NCI-H1694 (cell line): Measurements from ENCODE around the gene RNF26.
"Not testable (repeated sequence)": the region's sequence is repeated elsewhere in the genome, so short reads cannot be mapped to it uniquely, and the experiment has no call there.

Source experiments
- DNase-seq: peaks from one replicate; lab custom pipeline; 2025; lab: John Stamatoyannopoulos, UW

The RNF26 gene

DNA sequence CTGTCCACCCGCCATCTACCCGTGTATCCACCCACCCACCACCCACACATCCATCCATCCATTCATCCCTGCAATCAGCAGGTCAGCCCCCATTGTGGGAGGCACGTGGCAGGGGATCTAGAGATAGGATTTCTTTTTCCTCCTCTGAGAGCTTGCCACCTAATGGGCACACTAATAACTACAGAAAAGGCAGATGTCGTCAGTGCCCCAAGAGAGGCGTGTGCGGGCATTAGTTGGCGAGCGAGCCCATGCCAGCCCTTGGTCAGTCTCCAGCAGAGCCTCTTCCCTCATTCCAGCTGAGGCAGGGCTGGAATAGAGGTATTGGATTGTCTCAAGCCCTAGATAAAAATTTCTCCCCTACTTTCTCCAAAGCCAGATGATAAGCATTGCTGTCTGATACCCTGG, 37.5 kb downstream of the RNF26 start:
- DNase-seq: peak; percentile 36

DNA sequence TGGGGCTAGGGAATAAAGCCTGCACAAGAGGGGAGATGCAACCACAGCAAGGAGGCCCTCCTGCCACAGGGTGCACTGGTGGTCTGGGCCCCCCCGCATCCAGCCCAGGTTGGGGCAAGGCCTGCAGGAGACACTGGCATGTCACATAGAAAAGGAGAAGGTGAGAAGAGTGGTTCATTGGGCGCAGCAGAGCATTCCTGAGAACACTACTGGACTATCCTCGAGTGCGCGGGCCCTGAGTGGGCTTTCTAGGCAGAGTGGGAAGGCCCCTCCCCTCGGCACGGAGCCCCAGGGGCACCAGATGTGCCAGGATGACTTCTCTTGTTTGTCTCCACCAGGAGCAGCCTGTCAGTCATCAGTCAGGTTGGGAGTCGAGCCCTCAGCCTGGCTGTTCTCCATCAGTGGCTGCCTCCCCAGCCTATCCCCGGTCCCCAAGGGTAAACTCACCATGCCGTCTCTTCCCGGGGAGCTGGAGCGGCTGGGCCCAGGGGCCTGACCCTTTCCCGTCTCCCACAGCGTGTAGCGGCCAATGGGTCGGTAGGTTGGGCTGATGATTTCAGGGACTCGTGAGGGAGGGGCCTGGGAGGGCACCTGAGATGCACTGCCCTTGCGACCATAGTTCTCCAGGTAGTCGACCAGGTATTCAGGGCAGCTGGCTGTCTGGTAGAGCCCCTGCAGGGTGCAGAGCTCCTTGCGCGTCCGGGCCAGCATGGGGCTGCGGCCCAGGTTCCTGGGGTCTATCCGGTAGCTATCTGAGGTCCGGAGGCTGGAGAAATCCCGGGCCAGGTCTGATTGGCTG, 38.1 kb downstream of the RNF26 start:
- DNase-seq: peak; percentile 25

DNA sequence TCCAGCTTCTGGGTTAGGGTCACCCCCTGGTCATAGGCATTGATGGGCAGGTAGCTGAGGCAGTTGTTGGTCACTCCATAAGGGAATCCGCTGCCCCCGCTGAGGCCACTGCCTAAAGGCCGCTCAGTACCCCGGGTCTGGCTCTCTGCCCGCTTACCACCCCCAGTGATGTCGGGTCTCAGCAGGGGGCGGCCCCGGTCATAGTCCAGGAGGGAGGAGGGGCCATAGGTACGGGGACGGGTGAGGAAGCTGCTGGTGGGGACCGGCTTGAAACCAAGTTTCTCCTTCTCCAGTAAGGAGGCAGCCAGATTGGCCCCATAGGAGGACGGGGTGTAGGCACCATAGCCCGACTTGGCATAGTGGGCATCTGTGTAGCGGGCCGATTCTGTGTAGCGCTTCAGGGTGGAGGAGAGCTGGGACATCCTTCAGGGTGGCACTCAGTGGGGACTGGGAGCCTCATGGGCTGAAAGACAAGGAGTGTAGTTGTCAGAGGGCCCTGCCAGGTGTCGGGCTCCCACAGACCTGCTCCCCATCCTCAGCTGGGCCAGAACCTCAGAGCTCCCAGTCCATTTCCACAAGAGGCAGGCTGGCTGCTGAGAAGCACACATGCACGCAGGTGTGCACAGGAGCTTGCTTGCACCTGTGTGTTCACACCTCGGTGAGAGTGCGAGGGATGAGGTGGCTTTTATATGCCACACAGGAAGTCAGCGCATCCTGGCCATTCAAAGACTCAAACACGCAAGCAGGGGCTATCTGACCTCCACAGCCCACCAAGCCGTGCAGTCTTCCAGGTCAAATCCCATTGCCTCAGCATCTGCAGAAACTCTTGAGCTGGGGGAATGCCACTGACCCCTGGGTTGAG, 39.0 kb downstream of the RNF26 start:
- no peak for DNase-seq

DNA sequence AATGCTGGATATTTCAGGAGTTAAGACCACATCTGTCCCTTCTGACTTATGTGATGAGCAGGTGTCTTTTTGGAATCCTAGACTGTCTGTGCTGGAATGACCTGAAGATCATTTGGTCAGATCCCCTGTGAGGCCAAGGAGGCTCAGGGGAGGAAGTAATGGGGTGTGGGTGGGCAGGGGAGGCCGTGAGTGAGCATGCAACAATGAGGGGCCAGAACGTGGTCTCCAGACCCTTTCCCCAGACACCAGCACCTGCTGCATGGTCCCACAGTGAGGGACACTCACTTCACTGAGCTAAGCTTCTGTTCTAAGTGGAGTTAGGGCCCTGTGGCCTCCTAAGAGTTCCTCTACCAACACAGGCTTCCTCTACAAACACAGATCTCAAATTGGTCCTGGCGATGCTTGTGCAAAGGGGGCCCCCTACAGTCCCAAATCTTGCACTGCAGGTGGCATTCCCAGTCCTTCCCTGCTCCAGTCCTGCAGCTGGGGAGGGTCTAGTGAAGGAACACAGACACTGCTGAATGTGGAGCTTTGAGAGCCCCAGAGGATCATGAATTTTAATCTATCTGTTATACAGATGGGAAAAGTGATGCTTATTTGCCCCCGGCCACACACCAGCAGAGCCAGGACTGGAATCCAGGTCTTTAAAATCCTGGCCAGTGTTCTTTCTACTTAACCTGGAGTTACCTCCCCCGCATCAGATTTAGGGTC, 39.7 kb downstream of the RNF26 start:
- peak; percentile 56 for DNase-seq

DNA sequence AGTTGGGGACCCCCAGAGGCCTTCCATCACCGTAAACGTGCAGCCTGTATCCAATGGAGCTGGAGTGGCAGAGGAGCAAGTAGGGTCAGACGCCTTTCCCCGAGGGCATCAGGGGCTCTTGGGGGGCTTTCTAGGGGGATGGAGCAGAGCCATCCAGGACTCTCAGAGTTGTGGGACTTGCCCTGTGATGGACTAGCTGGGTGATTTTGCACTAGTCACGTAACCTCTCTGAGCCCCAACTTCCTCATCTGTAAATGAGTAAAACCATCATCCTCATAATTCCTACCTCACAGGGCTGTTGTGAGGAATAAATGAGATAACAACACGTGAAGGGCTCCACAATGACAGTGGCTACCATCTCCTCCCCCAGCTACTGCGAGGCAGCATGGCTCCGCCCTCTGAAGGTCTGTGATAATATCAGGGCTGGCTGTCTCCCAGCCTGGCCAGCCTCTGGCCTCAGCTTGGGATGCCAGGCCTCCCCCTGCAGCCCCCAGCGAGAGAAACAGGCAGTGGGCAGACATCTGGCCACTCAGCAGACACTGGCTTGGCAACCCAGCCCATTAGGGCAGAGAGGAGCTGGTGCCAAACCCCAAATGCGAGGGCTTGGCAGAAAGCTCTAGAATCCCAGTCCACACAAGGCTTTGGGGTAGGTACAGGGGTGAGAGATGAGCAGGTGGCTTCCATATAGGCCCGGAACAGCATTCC, 40.5 kb downstream of the RNF26 start:
- DNase-seq: no peak

DNA sequence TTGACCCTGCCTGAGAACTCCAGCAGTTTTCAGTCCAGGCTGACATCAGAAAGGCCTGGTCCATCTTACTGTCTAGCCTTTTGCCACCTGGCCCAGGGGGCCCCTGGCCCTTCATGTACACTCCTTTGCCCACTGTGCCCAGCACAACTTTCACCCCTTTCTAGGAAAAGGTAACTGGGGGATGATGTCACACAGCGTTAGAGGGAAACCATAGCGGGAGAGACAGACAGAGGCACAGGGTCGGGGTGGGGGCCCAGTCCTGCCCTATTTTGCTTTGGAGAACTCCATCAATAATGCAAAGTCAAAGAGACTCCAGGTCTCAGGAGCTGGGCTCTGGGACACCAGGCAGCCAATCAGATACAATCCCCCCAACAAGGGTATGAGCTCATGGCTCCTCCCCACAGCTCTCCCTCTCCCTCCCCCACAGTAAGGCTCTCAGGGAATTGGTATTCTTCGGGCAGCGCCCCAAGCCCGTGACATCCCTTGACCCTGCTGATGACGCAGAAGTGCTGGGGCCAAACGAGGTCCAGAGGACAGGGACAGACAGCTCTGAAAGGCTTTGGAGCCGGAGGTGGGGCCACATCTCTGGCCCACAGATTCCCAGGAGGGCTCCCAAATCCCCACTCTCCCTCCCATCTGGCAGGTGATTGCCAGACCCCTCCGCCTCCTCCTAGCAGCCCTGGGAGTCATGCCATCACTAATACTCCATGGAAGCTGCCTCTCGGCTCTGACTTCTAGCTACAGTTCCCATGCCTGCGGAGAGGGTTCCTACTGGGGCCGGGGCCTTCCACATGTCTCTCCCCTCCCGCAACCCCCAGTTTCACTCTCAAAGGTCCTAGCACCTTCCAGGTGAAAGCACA, 41.2 kb downstream of the RNF26 start:
- no peak for DNase-seq

DNA sequence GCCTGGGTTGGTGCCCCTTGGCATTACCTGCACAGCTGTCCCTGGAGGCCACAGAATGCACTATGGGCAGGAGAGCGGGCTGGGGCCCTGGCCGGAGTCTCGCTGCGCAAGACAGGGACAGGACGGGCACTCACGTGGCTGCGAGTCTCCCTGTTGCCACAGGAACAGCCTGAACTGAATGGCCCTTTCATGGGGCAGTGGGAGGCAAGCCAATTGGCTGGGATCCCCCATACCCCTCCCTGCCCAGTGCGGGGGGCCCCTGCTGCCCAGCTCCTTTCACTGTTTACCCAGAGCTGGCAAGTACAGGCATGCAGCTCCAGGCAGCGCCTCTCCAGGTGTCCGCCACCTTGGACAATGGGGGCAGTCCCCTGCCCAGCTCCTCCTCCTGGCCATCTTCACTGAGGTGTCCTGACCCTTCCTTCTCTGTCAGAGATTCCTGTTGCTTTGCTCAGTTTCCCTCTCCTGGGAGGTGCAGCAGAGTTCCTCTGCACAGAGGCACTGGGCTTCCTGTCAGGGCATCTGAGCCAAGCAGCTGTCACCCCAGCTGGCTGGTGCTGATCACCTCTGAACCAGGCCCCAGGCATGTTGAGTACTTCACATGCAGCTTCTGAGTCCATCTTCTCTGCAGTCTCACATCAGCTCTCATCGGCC, 42.0 kb downstream of the RNF26 start:
- no peak for DNase-seq

DNA sequence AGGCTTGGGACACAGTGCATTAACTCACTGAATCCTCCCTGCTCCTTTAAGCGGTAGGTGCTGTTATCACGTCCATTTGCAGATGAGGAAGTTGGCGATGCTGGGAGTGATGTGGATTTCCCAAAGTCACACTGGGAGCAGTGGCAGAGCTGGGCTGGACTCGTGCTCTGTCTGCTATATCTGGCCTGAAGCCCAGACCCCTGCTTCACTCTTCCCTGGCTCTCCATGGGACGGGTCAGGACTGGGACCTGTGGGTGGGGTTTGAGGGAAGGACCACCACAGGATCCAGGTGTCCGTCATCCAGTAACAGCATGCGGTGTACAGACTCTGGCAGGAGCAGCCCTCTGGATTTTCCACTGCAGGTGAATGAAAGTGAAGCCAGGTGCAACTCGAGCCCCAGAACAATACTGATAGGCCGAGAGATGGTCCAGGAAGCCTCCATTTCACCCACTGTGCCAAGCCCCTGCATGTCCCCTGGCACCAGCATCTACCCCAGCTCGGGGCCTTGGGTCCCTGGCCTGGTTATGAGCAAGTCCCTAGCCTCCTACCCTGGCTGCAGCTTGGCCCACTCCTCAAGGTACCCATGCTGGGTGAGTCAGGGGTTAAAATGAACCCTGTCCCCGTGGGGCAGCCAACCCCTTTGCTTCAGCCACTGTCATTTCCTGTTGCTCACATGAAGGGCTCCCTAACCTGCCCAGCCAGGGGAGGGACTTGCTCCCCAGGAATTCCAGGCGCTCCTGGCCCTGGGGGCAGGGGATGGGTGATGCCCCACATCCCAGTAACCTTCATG, 43.0 kb downstream of the RNF26 start:
- no peak for DNase-seq

DNA sequence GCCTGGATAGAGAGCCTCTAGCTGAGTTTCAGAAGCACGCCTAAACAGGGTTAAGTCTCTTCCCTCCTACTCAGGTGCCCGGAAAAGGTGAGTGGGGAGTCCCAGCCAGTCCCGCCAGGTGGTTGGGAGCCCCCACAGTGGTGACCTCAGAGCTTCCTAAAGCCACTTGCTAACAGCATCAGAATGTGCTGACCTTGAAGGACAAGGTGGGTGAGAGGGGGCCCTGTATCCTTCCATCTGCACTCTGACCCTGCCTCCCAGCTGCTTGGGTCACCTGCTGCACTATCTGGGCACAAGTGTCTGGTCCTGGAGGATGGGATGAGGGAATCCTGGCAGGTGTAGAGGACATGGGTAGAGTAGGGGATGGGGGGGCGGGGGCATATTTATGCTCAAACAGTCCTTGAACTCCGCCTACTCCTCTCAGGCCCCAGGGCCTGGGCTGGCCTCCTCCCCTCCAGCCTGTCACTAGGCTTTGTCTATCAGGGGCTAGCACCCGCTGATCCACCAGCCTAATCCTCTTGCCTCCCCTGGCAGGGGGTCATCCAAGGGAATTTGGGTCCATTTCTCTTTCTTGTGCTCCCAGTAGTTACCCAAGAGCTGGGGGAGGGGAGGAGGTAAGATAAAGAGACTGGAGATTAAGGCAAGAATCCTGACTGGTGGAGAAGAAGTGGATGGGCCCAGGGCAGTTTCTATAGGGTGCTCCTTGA, 43.8 kb downstream of the RNF26 start:
- no peak for DNase-seq

DNA sequence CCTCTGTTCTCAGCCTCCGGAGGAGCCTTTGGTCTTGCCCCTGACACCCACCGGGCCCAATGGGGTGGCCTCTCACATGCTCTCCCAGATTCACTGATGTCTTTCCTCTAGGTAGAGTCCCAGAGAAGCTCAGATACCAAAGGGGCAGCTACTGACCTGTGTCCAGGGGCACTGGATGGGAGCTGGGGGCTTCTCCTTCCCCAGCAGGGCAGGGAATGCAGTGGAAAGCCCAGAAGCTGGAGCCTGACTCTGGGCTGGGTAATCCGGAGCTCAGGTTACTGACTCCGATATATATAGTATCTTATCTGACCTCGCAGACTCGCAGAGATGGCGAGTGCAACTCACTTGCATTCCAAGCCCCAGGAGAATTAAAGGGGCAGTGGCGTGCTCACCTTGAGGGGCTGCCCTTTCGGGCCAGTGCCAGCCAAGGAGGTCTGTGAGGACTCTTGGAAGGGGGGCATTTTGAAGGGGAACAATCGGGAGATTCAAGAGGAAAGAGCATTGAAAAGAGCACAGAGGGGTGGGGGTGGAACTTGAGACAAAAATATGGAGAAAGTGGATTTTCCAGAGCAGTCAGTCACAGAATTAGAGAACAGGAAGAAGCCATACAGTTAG, 44.6 kb downstream of the RNF26 start:
- DNase-seq: no peak

DNA sequence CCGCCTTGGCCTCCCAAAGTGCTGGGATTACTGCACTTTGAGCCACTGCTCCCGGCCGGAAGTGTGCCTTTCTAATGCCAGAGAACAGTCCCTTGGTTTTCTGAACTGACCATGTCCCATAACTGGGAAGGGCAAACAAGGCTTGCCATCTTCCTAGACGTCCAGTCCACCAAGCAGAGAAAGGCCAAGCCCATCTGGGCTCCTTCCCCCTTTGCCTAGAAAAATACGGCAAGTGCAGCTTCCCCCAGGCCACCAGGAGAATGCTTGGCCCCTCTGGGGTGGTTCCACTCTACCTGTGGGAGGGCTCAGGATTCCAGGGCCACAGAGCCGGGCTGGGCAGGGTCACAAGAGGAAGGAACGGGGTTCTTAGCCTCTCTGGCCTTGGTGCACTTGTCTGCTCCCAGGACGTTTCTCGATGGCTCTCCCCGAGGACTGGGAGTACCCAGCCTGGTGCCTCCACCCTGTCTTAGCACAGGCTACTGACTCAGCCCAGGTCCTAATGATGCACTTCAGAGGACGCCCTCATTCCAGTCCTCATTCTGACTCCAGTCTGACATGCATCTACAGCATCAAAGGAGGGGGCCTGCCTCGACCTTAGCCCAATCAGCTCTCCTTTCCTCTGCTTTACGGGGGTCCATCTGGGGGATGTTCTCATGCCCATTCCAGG, 46.0 kb downstream of the RNF26 start:
- no peak for DNase-seq

DNA sequence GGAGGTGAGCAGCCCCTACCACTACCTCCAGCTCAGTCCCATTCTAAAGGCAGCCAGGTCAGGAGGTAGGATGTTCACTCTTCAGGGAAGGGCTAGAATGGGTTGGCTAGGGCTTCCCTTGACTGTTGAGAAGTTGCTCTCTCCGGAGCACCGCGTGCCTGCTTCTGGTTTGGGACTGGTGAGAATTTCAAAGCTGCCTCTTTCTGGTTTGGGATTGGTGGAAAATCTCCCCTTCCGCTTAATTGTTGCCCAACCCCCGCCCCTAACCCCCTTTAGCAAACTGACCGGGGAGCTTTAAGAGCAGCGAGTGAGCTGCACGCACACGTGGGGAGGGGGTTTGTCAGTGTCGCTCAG, 46.5 kb downstream of the RNF26 start:
- no peak for DNase-seq

DNA sequence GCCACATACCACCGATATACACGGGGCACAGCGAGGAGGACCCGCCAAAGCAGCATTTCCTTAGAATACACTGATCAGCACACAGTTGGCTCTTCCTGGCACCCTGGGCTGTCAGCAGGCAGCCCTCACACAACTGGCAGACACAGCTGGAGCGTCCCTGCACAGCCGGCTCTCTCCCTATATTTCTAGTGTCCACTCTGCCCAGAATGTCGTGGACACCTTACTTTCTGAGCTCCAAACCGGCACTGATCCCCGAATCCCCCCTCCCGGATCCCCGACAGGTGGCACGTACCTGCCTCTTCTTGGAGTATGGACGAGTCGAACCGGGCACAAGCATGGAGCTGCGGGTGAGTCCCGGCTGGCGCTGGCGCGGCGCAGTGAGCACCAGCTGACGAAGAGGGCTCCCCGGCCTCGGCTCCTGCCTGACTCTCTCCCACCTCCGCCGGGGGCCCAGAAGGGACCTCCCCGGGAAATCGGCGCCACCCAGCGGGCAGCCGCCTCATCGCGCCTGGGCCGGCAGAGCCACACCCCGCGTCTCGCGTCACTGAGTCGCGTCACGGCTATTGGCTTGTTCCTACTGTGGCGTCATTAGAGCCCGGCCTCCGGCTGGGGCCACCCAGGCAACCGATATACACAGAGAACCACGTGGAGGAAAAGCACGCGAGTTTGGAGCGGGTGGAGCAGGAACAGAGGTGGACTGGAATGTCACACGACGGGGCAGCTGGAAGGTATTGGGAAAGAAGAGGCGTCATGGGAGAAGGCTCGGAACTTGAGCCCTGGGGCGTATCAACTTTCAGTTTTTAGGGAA, 47.1 kb downstream of the RNF26 start, which contains the start of gene USP2:
USP2 (minus strand) TSS at position 510 of the 808 bp plus-strand sequence. CDS start 8,210 bp downstream, outside the sequence.
- peak; percentile 72 for DNase-seq

DNA sequence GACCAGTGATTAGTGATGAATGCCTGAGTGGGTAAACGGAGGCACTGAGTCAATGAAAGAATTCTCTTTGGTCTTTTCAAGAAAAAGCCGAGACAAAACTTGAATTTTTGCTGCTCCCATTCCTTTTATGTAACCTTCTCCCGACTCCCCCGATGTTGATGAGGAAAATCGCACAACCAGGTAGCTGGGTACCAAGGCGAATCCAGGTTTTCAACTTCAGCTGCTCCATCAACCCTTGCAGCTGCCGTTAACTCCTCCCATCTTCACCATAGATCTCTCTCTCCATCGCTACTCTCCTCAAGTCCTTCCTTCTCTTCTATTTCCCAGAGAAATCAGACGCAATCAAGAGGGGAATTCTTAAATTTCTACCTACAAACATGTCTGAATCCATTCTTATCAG, 47.8 kb downstream of the RNF26 start:
- DNase-seq: no peak

DNA sequence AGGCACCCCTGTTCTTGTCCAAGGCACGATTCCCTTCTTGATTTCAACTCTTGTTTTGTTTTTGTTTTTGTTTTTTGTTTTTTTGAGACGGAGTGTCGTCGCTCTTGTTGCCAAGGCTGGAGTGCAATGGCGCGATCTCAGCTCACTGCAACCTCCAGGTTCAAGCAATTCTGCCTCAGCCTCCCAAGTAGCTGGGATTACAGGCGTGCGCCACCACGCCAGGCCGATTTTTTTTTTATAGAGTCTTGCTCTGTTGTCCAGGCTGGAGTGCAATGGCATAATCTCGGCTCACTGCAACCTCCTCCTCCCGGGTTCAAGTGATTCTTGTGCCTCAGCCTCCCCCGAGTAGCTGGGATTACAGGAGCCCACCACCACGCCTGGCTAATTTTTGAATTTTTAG, 48.2 kb downstream of the RNF26 start:
- not testable (repeated sequence) for DNase-seq

DNA sequence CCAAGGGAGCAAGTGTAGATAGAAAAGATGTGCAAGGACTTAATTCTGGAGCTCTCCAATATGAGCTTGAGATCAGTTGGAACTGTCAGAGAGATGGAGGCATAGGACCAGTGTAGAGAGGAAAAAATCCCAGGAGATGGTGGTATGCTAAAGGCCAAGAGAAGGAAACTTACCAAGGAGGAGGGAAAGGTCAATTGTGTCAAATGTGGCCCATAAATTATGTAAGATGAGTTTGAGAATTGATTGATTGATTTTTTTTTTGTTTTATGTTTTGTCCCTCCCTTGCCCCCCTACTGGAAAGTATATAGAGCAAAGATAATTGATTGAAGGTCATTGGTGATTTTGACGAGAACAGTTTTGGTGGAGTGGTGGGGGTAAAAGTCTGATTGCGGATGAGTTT, 50.0 kb downstream of the RNF26 start:
- DNase-seq: no peak
